ENCODE measurements around the gene UGT1A9.

UGT1A9 gene

DNA sequence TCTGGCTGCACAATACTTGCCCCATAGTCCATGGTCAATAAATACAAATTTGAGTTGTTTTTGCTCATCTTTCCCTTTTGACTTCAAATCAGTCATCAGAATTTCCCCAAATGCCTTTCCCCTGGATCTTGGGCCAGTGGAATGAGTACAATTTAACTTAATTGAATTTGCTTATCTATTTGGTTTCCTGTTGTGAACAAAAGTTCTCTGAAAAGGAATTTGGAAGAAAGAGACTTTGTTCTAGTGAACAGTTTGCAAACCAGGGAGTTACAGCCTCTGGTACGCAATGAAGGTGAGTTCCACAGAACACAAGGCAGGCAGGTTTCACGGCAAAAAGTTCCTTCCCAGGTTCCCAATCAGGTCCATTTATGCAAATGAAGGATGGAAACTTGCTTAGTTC, 87.2 kb downstream of the UGT1A9 start:
- DNase-seq (ENCODE audit: low read depth) = no peak

DNA sequence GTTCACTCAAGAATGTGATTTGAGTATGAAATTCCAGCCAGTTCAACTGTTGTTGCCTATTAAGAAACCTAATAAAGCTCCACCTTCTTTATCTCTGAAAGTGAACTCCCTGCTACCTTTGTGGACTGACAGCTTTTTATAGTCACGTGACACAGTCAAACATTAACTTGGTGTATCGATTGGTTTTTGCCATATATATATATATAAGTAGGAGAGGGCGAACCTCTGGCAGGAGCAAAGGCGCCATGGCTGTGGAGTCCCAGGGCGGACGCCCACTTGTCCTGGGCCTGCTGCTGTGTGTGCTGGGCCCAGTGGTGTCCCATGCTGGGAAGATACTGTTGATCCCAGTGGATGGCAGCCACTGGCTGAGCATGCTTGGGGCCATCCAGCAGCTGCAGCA, 88.3 kb downstream of the UGT1A9 start, which contains the start of gene UGT1A1:
TSS of gene UGT1A1 (plus strand) at position 228 of the 400 bp plus-strand sequence. CDS start at position 246, 18 bp downstream.
- DNase-seq (ENCODE audit: low read depth) = no peak

DNA sequence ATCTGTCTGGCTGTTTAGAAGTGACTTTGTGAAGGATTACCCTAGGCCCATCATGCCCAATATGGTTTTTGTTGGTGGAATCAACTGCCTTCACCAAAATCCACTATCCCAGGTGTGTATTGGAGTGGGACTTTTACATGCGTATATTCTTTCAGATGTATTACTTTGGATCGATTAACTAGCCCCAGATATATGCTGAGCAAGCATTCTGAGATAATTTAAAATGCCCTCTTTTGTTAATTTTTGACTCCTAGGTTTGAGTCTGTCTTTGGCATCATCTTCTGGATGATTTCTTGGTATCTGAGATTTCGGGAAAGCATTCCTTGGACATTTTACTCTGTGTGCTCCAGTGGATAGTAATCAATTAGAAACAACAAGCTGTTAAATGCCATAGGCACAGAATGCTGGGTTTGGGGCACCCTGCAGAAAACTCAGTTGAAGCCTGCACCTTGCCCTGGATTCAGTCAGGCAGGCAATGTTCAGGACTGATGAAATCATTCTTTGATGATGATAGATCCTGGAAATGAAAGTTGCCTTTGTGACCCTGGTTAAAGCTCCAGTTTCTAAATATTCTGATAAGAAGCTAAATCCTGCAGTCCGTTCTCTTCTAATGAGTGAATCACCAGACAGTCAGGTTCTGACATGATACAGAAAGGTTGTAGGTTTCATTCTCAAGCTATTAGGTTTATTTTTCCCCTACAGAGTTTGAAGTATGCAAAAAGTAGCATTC, 89.5 kb downstream of the UGT1A9 start:
- DNase-seq (ENCODE audit: low read depth) = no peak

DNA sequence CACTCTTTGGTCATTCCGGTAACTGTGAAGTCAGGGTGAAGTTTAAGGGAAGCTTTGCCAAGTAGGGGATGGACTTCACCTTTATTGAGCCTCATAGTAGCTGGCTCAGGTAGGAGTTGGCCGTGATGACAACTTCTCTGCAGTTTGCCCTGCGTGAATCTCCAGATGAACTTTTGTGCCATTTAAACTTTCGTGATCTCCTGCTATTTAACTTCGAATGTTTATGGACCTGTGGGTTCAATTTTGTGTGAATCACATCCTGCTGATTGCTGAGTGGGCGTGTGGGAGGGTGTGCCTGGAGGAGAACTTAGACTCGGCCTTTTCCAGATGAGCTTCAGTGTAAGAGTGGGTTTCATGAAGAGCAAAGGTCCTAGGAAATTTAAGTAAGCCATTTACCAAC, 92.6 kb downstream of the UGT1A9 start:
- no peak for DNase-seq (ENCODE audit: low read depth)

DNA sequence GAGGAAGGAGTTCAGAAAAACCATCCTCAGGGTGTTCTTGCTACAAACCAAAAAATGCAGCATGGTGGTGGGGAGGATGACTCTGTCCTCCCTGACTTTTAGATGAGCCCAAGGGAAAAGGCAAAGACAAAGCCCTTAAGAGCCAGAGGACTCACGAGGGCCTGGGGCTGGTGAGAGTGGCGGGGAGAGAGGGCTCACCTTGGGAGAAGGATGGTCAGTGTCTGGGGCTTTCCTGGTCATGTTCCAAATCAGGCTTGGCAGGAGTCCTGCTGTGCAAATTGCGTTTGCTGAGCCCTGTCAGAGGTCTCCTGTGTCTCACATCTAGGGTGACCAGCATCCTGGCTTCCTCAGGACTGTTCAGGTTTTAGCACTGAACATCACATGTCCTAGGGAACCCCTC, 93.1 kb downstream of the UGT1A9 start:
- DNase-seq (ENCODE audit: low read depth) = no peak

DNA sequence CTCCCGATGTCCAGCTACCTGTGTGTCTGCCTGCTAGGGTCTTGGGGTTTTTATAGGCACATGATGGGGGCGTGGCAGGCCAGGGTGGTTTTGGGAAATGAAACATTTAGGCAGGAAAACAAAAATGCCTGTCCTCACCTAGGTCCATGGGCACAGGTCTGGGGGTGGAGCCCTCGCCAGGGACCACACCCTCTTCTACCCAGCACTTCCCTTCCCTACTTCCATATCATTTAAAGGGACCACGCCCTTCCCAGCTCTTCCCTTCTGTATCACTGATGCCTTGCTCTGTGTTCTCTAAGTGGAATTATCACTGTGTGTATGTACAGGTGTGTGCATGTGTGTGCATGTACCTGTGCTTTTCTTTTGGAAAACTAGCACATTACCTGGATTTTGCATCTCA, 94.7 kb downstream of the UGT1A9 start:
- no peak for DNase-seq (ENCODE audit: low read depth)

DNA sequence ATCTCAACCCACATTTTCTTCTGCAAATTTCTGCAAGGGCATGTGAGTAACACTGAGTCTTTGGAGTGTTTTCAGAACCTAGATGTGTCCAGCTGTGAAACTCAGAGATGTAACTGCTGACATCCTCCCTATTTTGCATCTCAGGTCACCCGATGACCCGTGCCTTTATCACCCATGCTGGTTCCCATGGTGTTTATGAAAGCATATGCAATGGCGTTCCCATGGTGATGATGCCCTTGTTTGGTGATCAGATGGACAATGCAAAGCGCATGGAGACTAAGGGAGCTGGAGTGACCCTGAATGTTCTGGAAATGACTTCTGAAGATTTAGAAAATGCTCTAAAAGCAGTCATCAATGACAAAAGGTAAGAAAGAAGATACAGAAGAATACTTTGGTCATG, 96.4 kb downstream of the UGT1A9 start:
- no peak for DNase-seq (ENCODE audit: low read depth)

DNA sequence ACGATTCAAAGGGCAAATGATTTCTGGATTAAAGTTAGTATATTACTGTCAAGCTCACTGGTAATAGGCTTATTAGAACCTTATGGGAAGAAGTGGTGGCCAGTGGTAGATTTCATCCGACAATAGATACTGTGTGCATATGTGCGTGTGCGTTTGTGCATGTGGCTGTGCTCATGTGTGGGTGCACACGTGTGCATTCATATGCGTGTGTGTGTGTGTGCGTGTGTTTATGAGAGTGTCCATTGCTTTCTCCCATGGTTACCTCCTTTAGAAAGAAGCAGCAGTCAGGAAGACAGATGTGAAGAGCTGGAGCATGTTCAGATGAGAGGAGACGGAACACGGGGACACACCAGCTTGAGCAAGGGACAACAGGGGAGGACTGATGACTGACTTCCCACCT, 97.6 kb downstream of the UGT1A9 start:
- DNase-seq (ENCODE audit: low read depth) = no peak

DNA sequence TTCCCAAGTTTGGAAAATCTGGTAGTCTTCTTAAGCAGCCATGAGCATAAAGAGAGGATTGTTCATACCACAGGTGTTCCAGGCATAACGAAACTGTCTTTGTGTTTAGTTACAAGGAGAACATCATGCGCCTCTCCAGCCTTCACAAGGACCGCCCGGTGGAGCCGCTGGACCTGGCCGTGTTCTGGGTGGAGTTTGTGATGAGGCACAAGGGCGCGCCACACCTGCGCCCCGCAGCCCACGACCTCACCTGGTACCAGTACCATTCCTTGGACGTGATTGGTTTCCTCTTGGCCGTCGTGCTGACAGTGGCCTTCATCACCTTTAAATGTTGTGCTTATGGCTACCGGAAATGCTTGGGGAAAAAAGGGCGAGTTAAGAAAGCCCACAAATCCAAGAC, 100.5 kb downstream of the UGT1A9 start:
- DNase-seq (ENCODE audit: low read depth) = no peak

DNA sequence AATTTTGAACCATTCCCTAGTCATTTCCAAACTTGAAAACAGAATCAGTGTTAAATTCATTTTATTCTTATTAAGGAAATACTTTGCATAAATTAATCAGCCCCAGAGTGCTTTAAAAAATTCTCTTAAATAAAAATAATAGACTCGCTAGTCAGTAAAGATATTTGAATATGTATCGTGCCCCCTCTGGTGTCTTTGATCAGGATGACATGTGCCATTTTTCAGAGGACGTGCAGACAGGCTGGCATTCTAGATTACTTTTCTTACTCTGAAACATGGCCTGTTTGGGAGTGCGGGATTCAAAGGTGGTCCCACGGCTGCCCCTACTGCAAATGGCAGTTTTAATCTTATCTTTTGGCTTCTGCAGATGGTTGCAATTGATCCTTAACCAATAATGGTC, 100.9 kb downstream of the UGT1A9 start:
- no peak for DNase-seq (ENCODE audit: low read depth)

DNA sequence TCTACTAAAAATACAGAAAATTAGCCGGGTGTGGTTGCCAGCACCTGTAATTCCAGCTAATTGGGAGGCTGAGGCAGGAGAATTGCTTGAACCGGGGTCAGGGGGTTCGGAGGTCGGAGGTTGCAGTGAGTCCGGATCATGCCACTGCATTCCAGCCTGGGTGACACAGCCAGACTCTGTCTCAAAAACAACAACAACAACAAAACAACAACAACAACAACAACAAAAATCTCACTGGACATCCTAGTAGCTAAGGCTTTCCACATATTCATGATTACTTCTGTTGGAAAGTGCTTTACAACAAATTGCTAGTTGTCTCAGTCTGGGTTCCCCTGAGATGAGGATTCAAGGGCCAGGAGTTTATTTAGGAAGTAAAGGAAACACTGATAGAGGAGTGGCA, 102.2 kb downstream of the UGT1A9 start:
- DNase-seq (ENCODE audit: low read depth) = no peak

DNA sequence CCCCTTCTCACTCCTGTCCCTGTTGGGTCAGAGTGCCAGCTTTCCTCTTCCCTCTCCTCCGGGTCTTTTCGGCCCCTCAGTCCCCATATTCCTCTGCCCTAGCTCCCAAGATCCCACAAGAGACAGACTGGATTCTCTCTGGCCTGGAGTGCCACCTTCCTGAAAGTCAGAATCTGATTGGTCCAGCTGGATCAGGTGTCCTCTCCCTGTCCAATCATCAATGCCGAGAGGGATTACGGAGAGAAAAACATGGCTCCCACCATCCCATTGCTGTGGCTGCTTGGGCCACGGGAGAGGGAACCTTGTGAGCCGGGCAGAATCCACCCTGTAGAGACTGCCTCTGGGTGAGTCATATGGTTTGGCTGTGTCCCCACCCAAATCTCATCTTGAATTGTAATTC, 103.7 kb downstream of the UGT1A9 start:
- no peak for DNase-seq (ENCODE audit: low read depth)

DNA sequence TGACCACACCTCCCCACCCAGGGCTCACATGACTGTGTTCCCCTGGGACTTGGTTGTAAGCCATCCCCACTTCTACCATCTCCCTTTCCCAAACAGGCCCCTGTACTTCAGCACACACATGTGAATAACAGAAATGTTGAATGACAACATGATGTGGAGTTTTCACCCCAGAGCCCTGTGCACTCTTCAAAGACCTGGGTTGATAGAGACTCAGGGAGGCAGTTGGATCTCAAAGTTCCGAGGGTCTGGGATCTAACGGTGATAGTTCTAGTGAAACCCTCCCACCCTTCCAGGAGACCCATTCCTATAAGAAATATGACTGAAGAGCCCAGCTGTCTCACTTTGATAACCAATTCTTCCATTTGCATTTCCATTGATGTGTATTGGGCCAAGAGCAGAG, 106.3 kb downstream of the UGT1A9 start, which contains the start of gene MROH2A:
TSS of gene MROH2A (plus strand) at position 301 of the 400 bp plus-strand sequence. CDS start 1,029 bp downstream, outside the sequence.
- DNase-seq (ENCODE audit: low read depth) = no peak

DNA sequence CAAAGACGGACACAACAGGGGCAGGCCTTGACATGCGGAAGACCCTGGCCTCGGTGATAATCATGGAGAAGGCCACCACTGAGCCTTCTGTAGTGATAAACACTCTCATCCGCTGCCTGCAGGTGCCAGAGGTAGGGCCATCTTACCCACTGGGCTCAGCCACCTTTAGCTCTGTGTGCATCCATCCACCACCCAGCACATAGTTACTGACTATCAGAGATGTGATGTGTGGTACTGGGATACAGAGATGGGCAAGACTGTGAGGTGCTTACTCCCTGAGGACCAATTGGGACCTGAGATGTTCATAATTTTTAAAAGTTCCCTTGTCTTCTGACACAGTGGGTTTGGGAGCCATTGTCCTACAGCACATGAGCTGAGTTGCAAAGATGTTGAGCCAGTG, 108.0 kb downstream of the UGT1A9 start:
- no peak for DNase-seq (ENCODE audit: low read depth)

DNA sequence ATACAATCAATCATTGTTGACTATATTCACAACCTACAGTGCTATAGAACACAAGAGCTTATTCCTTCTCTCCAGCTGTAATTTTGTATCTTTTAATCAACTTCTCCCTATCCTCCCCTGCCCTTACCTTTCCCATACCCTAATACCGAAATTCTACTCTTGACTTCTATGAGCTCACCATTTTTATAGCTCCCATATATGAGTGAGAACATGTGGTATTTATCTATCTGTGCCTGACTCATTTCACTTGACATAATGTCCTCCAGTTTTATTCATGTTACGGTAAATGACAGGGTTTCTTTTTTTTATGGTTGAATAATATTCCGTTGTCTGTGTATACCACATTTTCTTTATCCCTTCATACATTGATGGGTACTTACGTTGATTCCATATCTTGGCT, 109.1 kb downstream of the UGT1A9 start:
- no peak for DNase-seq (ENCODE audit: low read depth)

DNA sequence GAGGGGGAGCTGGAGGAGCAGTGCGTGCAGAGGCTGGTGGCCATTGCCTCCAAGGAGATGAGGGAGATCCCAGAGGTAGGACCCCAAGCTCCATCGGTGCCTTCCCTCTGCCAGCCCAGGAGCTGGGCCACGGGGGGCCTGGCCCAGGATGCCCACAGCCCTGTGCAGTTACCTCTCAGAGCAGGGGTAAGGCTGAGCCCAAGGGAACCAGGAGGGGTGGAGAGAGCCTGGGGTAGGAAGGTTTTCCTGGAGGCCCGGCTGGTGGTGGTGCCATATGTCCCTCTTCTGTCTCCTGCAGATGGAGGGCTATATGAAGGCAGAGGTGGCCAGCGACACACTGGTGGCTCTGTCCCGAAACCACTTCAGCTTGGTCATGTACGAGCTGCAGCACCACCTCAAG, 117.9 kb downstream of the UGT1A9 start:
- no peak for DNase-seq (ENCODE audit: low read depth)

DNA sequence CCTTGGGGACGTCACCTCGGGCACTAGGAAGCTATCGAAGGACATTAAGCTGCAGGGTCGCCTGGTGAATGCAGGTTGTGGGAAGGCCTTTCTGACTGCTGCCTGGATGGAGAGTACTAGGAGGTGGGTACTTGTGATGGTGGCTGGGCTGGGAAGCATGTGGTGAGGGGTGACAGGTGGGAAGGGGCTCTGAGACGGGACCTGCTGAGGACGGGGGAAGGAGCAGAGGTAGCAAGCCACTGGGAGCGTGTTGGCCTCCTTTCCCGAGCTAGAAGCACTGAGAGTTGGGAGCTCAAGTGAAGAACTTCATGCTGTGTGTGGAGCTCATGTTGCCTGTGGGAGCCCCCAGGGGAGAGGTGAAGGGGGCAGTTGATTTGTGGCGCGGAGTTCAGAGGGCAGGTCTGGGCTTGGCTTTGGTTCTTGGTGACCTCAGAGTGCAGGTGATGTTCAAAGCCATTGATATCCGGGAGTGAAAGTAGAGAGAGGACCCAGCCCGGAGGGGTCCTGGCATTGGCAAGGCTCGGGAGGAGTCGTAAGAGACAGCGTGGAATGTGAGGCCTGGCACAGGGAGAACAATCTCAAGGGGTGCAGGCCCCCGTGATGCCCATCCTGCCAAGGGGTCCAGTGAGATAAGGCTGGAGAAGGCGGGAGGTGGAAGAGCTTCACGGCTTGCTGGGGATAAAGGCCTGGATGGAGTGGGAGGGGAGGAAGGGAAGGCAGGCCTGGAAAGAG, 119.6 kb downstream of the UGT1A9 start:
- no peak for DNase-seq (ENCODE audit: low read depth)

DNA sequence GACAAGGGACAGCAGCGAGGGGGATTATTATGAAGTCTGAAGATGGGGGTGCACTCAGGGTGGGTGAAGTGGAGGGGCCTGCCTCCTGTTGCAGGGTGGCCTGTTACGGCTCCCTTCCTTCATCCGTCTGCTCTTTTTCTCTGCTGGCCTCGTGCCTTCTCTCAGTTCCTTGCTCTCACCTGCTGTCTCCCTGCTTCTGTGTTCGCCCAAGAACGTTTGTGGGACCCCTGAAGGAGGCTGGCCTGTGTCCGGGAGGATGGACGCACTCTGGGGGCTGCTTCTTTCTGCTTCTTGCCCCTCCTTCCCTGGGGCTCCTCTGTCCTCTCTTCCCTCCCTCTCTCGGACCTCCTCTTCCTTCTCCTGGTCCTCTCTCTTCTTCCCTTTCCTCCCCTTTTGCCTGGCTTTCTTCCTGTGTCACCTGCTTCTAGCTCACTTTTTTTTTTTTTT, 120.2 kb downstream of the UGT1A9 start:
- DNase-seq (ENCODE audit: low read depth) = no peak

DNA sequence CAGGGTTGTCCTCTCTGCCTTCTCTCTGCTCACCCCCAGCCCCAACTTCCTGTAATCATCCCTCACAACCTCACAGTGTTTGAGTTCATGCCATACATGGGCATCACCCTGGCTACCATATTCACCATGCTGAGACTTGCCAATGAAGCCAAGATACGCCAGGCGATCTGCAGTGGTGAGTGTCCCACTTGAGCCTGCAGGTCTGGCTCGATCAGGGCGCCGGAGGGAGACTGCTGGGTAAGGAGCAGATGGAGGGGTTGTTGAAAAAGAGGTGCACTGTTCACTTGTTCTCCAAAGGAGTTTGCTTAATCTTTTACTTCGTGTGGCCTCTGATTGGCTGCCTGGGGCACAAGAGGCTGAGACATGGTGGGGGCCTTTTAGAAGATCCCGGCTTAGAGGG, 121.0 kb downstream of the UGT1A9 start:
- DNase-seq (ENCODE audit: low read depth) = no peak

DNA sequence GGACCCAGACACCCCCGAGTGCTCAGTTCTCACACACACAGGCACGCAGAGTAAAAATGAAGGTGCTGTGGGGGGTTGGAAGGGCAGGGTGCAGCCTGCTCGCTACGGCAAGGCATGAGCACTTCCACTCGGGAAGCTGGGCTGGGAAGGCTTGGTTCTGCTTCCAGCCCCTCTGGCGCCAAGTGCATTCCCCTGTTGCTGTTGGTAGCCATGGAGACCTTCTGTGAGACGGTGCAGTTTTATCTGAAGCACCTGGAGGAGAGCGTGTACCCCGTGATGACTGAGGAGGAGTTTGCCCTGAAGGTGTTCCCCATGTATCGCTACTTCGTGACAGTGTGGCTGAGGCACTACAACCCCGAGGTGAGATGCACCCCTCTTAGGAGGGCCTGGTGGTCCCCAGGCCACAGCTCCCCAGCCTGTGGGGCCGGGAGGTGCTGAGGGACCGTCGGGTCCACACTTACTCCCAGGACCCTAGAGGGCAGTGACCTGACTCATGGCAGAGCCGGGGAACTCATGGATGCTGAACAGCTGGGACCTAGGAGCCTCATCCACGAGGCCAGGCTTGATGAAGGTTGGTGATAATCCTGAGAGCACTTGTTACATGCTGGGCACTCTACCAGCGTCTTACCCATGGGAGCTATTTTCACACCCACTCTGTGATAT, 121.9 kb downstream of the UGT1A9 start:
- DNase-seq (ENCODE audit: low read depth) = no peak

DNA sequence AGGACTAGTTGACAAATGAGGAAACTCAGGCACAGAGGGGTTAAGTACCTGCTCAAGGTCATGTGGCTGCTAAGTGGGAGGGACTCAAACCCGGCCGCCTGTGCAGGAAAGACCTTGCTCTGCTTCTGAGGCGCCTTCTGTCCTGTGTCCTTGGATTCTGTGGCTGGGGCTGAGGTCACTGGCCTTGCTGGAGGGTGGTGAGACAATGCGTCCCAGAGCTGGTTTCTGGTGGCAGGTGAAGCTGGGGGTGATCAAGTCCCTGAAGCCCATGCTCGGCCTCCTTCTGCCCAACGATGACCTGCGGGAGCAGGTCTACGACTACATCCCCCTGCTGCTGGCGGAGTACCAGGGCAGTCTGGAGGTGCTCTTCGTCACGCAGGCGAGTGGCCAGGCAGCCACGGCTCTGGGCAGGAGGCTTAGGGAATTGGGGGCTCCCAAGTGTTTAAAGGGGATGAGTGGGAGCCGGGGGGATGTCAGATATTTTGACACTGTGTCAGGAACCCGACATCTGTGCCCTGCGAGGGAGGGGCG, 122.5 kb downstream of the UGT1A9 start:
- DNase-seq (ENCODE audit: low read depth) = no peak

DNA sequence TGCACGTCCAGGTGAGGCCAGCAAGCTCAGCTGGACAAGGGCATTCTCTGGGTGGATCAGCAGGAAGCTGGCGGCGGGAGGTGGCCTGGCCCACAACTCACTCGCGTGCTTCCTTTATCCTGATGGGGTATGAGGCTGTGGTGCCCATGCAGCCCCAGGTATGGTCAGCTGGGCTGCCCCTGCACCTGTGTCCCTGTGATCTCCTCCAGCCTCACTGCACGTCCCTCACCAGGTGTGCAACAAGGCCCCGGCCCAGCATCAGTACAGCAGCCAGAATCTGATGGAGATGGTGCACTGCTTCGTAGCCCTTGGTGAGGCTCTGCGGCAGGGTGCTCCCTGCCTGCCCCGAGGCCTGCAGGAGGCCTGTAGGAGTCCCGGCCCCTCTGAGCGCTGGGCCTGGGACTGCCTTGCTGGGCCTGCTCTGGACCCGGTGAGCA, 124.1 kb downstream of the UGT1A9 start:
- DNase-seq (ENCODE audit: low read depth) = no peak

DNA sequence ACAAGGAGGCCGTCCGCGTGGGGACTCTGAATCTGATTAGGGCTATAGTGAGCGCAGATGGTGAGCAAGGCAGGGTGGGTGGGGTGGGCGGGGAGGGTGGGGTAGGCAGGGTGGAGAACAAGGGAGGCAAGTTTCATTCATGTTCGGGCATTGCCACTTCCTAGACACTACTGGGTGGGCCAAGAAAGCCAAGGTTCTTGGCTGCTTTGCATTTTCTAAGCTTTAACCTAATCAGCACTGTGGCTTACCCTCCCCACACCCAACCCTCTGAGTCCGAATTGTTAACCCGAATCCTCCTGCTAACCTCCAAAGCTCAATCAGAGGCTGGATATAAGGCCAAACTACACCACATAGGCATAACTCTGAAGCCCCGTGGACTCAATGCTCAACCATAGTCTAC, 124.6 kb downstream of the UGT1A9 start:
- no peak for DNase-seq (ENCODE audit: low read depth)
